Measurements from ENCODE around the gene MTURN.

DNA sequence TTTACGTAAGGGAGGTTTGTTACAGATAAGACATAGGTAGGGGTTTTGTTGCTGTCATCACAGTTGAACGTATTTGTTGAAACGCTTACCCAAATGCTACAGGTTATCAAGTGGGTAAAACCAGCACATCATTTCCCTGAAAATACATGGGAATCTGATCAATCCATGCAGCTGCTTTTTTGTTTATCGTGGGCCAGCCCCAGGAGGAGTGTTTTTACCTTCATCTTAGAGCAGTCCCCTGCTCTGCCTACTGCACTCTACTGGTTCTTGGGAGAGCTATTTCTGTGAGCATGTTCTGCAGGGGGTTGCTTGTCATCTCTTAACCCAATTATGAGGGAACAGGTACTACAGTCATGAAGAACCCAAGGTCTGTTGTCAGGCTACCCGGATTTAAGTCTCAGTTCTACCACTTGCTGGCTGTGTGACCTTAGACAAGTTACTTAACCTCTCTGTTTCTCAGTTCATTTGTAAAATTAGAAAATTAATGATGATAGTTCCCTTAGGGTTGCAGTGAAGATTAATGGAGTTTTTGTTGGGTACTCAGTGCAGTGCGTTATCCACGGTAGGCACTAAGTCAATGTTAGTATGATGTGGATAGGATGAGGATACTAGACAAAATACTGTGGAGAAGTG, 15.0 kb downstream of the MTURN start:
- TF ChIP-seq, protein P1, sequence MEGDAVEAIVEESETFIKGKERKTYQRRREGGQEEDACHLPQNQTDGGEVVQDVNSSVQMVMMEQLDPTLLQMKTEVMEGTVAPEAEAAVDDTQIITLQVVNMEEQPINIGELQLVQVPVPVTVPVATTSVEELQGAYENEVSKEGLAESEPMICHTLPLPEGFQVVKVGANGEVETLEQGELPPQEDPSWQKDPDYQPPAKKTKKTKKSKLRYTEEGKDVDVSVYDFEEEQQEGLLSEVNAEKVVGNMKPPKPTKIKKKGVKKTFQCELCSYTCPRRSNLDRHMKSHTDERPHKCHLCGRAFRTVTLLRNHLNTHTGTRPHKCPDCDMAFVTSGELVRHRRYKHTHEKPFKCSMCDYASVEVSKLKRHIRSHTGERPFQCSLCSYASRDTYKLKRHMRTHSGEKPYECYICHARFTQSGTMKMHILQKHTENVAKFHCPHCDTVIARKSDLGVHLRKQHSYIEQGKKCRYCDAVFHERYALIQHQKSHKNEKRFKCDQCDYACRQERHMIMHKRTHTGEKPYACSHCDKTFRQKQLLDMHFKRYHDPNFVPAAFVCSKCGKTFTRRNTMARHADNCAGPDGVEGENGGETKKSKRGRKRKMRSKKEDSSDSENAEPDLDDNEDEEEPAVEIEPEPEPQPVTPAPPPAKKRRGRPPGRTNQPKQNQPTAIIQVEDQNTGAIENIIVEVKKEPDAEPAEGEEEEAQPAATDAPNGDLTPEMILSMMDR (IDR thresholded peaks at IDR 0.05; ENCODE audit: low read length): no peak
- TF ChIP-seq EZH2phosphoT487 (IDR thresholded peaks at IDR 0.05; ENCODE audit: low read length): no peak
- TF ChIP-seq EZH2 (optimal IDR thresholded peaks at IDR 0.05; ENCODE audit: low read depth, low read length): no peak

Data from MM.1S (cell line).